Upper lobe of left lung (tissue), 6 donors: Measurements from ENCODE around the gene DLL4. TPM values are rescaled to one million over a fixed set of nuclear protein-coding genes. Genes with fewer than 3 reads are reported as not detected.

Experiments
- ATAC-seq, 2 donors: fragments of 200-7000 bp; cut with Tn5 transposase; one replicate each; pipeline ENCODE4 v1.9.1; 2022; ENCODE audit warnings: mild to moderate bottlenecking in 2 of 2, moderate library complexity in 2 of 2; ENCODE audit not compliant: low FRiP score in 2 of 2
- DNase-seq, 2 donors: peaks; one replicate each; pipeline ENCODE4 v3.0.0-alpha.2; 2019 to 2020
- H3K27ac ChIP-seq, 4 donors: fragments of 200-600 bp; sonication (generic); one replicate each; pipeline ENCODE4 v1.5.1; 2016 to 2019
- H3K27me3 ChIP-seq, 4 donors: fragments of 200-600 bp; sonication (generic); one replicate each; pipeline ENCODE4 v1.5.1; 2017 to 2019
- H3K36me3 ChIP-seq, 4 donors: fragments of 200-600 bp; sonication (generic); one replicate each; pipeline ENCODE4 v1.5.1; 2016 to 2019
- H3K4me1 ChIP-seq, 4 donors: fragments of 200-600 bp; sonication (generic); one replicate each; pipeline ENCODE4 v1.5.1; 2018 to 2019
- H3K4me3 ChIP-seq, 4 donors: fragments of 200-600 bp; sonication (generic); one replicate each; pipeline ENCODE4 v1.5.1; 2017 to 2019; ENCODE audit warnings: mild to moderate bottlenecking in 2 of 4, moderate library complexity in 1 of 4
- H3K9me3 ChIP-seq, 4 donors: fragments of 200-600 bp; sonication (generic); one replicate each; pipeline ENCODE4 v1.5.1; 2018 to 2019
- EP300 ChIP-seq, 4 donors: sonication (generic); formaldehyde crosslinking; IDR thresholded peaks; one replicate each; pipeline ENCODE4 v1.5.1; 2017; ENCODE audit warnings: antibody characterized with exemption in 4 of 4, control low read depth in 2 of 4
- POLR2A ChIP-seq, 4 donors: fragments of 450-650 bp; IDR thresholded peaks; one replicate each; pipeline ENCODE4 v1.5.1; 2016 to 2017; ENCODE audit warnings: antibody characterized with exemption in 4 of 4, mild to moderate bottlenecking in 2 of 4
- POLR2AphosphoS5 ChIP-seq, 2 donors: sonication (generic); formaldehyde crosslinking; IDR thresholded peaks; one replicate each; pipeline ENCODE4 v1.5.1; 2017; ENCODE audit warnings: antibody characterized with exemption in 2 of 2
- WGBS, 2 donors: methylation state at CpG; one replicate each; pipeline ENCODE4 v1.1.5; 2017 to 2018; 5-methylcytosine and 5-hydroxymethylcytosine counted together
- total RNA-seq, 6 donors: library from RNA; depleted of rRNA in 4 of 6; stranded (reverse); fragments of >200 nt in 4 of 6; gene quantifications; one replicate each; pipeline versions ENCODE4 v1.1.0 to v1.2.1, GENCODE V29; 2016 to 2021
- TF ChIP-seq, protein P1 (sequence below), 6 experiments: fragments of 450-650 bp in 4 of 6; fragments of 200-600 bp in 2 of 6; sonication (generic) in 2 of 6; IDR thresholded peaks; one replicate each; pipeline ENCODE4 v1.5.1; 2016 to 2019; ENCODE audit warnings: antibody characterized with exemption in 6 of 6
- donor health status: DM: no; HTN: no; CAD: no; lungs with moderate emphysema.
- donor health status: DM: no; HTN: yes; CAD: no; lungs with severe emphysema.

Gene DLL4
- total RNA-seq, 6 donors from 2014 or later, result 9.5 to 38.0 (median 13.7) TPM

DNA sequence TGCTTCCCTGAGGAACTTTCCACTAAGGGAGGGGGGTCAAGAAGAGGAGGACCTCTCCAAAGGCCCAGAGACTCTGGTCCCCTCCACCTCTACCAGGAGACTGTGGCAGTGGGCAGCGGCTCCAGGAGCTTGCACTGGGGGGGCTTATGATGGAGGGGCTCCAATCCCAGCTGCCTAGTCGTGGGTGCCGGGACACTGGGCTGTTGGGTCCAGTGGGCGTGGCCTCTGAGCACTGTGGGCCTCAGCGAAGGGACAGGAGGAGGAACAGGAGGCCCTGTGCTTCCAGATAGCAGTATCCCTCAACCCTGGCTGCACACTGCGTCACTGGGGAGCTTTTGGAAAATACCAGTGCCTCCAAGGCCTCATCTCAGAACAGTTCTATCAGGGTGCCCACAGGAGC, 13.5 kb upstream of the DLL4 start:
- no peak for ATAC-seq
- no peak overlapping the region for H3K4me3 ChIP-seq
- peaks cover 19 to 47% (median 39%) of the 10 kb centered on the region in 4 donors for H3K4me1 ChIP-seq
- H3K27ac ChIP-seq, result peak overlapping the region; percentile 18 to 89 (median 65)
- no peak for DNase-seq
- H3K9me3 ChIP-seq, result no peaks in the 10 kb centered on the region
- no peaks in the 10 kb centered on the region for H3K36me3 ChIP-seq
- H3K27me3 ChIP-seq, result no peaks in the 10 kb centered on the region
- WGBS, 2 donors, result 60% methylated on average over 6 of the region's 6 CpGs; no CpG with 5 or more reads in 1 of the 2 donors
- TF ChIP-seq POLR2A (IDR thresholded peaks at IDR 0.05) (no peak), EP300 (IDR thresholded peaks at IDR 0.05) (no peak), POLR2AphosphoS5 (IDR thresholded peaks at IDR 0.05) (no peak)
- TF ChIP-seq, protein P1, sequence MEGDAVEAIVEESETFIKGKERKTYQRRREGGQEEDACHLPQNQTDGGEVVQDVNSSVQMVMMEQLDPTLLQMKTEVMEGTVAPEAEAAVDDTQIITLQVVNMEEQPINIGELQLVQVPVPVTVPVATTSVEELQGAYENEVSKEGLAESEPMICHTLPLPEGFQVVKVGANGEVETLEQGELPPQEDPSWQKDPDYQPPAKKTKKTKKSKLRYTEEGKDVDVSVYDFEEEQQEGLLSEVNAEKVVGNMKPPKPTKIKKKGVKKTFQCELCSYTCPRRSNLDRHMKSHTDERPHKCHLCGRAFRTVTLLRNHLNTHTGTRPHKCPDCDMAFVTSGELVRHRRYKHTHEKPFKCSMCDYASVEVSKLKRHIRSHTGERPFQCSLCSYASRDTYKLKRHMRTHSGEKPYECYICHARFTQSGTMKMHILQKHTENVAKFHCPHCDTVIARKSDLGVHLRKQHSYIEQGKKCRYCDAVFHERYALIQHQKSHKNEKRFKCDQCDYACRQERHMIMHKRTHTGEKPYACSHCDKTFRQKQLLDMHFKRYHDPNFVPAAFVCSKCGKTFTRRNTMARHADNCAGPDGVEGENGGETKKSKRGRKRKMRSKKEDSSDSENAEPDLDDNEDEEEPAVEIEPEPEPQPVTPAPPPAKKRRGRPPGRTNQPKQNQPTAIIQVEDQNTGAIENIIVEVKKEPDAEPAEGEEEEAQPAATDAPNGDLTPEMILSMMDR (IDR thresholded peaks at IDR 0.05), result no peak

DNA sequence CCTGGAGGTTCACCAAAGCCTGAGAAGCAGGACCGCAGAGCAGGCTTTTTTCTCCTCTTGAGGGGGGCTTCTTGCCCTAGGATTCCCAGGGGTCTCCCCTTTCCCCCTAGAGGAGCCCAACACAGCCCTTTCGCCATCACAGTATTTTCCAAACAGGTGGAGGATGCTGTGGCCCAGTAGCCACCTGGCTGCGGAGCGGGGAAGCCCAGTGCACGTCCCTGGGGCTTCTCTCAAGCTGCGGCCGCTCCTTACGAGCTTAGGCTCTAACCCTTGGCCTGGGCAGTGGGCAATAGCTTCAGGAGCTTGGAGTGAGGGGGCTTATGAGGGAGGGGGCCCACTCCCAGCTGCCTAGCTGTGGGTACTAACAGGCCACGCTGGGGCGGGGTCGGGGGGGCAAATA, 11.6 kb upstream of the DLL4 start:
- no peak overlapping the region for H3K4me3 ChIP-seq
- ATAC-seq (no peak), DNase-seq (no peak)
- no peaks in the 10 kb centered on the region for H3K27me3 ChIP-seq
- TF ChIP-seq POLR2A (IDR thresholded peaks at IDR 0.05) (no peak), EP300 (IDR thresholded peaks at IDR 0.05) (no peak), POLR2AphosphoS5 (IDR thresholded peaks at IDR 0.05) (no peak)
- TF ChIP-seq, protein P1 (IDR thresholded peaks at IDR 0.05), result peak in 1 of 6 experiments; percentile 7
- WGBS, 2 donors, result 69 to 85% methylated on average over 4 to 7 of the region's 11 CpGs
- H3K27ac ChIP-seq, result peak overlapping the region; percentile 77 to 89 (median 78)
- no peaks in the 10 kb centered on the region for H3K9me3 ChIP-seq
- peaks cover 20 to 45% (median 34%) of the 10 kb centered on the region in 4 donors for H3K4me1 ChIP-seq
- H3K36me3 ChIP-seq, result no peaks in the 10 kb centered on the region

DNA sequence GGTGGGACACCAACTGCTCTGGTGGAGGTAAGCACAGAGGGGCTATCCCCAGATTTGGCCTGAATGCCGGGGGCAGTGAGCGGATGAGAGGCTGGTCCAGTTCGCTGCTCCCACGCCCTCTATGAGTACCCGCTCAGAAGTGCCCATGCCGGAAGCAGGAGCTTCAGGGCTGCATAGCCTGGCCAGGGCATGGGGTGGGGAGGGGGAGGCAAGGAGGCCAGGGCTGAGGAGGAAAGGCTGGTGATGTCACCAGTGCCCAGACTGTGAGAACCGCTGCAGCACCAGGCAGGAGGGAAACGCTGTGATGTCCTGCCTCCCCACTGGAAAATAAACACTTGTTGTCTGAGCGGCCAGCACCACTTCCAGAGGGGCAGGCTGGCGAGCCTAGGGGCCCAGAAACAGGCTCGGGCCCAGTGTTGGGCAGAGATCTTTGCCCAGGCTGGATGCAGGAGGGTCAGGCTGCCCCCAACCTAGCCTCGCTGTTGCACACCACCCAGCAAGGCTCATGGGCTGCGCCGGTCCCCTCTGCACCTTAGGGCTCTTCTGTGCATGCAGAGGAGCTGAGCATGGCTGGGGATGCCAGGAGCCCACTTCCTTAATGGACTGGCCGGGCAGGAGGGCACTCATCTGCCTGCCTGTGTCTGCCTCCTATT, 10.9 kb upstream of the DLL4 start:
- 43 to 68% methylated on average over 6 to 13 of the region's 15 CpGs for WGBS, 2 donors
- Histone ChIP-seq H3K27ac (peak overlapping the region; percentile 77 to 89 (median 78)), H3K9me3 (no peaks in the 10 kb centered on the region), H3K36me3 (no peaks in the 10 kb centered on the region), H3K4me1 (peaks cover 22 to 49% (median 36%) of the 10 kb centered on the region in 4 donors), H3K4me3 (no peak overlapping the region), H3K27me3 (no peaks in the 10 kb centered on the region)
- ATAC-seq (peak in 1 of 2 donors; percentile 65), DNase-seq (peak; percentile 55 to 75)
- no peak for TF ChIP-seq POLR2A (IDR thresholded peaks at IDR 0.05)
- peak; percentile 9 to 44 for TF ChIP-seq POLR2AphosphoS5 (IDR thresholded peaks at IDR 0.05)

DNA sequence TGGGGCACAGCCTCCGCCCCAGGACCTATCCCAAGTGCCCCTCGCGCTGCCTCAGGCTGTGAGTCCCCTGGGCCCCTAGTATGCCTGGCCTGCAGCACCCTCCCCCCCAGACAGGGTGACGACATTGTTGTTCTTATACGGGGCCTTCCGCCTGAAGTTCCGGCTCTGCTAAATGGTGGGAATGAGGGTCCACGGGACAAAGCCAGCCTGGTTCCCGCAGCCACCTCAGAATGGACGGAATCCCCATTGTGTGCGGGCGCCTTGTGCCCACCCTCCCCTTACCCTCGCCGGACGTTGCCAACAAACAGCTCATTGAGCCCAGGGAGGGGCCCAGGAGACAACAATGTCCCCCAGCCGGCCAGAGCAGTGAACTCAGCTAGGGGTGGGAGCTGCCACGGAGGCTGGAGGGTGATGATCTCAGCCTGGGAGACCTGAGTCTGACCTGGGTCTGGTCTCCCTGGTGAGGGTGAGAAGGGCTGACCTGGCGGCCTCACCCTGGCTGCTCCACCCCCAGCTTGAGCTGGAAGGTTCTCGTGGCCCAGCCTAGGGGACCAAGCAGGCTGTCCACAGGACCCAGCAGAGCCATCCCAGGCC, 10.2 kb upstream of the DLL4 start:
- H3K36me3 ChIP-seq, result no peaks in the 10 kb centered on the region
- ATAC-seq (peak; percentile 9 to 13), DNase-seq (peak in 1 of 2 donors; percentile 56)
- peaks cover 22 to 49% (median 36%) of the 10 kb centered on the region in 4 donors for H3K4me1 ChIP-seq
- peak in 1 of 2 donors; percentile 44 for TF ChIP-seq POLR2AphosphoS5 (IDR thresholded peaks at IDR 0.05)
- TF ChIP-seq, protein P1 (IDR thresholded peaks at IDR 0.05), result no peak
- WGBS, 2 donors, result 50 to 62% methylated on average over 6 to 19 of the region's 19 CpGs
- peak overlapping the region; percentile 77 to 89 (median 78) for H3K27ac ChIP-seq
- no peaks in the 10 kb centered on the region for H3K9me3 ChIP-seq
- no peaks in the 10 kb centered on the region for H3K27me3 ChIP-seq
- H3K4me3 ChIP-seq, result no peak overlapping the region

DNA sequence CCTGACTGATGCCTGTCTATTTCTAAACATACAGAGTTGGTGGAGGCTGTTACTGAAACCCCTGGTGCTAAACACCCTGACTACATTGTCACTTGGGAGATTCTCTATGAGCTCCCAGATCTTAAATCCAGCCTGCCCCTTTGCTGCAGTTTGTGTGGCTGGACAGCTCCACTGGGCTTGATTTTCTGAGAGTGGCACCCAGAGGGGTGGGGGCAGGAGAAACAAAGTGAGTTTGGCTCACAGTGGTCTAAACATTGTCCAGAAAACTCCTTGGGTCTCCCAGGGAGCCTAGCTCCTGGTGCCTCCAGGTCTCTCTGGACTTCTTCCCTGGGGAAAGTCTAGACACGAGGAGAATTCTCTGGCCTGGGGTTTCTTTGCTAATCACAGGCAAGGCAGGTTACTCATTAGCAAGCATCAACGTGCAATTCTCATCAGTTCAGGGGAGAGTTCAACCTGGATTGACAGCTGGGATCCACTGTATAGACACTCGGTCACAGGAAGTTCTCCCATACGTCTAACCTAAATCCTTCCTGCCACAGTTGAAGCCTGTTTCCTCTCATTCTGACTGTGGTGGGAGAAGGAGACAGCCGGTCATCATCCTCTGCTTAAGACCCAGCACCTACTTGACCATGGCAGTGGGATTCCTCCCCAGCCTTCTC, 7.1 kb upstream of the DLL4 start:
- no peak for ATAC-seq
- DNase-seq, result no peak
- H3K27ac ChIP-seq, result peak overlapping the region in 3 of 4 donors; percentile 14 to 52 (median 45)

More for the DNA sequence above, 7.1 kb upstream of the DLL4 start:
- Histone ChIP-seq H3K27me3 (peaks cover 0 to 16% (median 6%) of the 10 kb centered on the region in 4 donors), H3K36me3 (no peaks in the 10 kb centered on the region), H3K4me1 (peaks cover 38 to 48% (median 41%) of the 10 kb centered on the region in 4 donors), H3K9me3 (no peaks in the 10 kb centered on the region), H3K4me3 (no peak overlapping the region)
- TF ChIP-seq EP300 (IDR thresholded peaks at IDR 0.05) (no peak), POLR2AphosphoS5 (IDR thresholded peaks at IDR 0.05) (no peak), POLR2A (IDR thresholded peaks at IDR 0.05) (no peak)
- TF ChIP-seq, protein P1 (IDR thresholded peaks at IDR 0.05), result no peak
- 50 to 54% methylated on average over 4 to 5 of the region's 5 CpGs for WGBS, 2 donors
